Nephron (organoid): ENCODE measurements around the gene ATM.
"Not testable (repeated sequence)": the region's sequence is repeated elsewhere in the genome, so short reads cannot be mapped to it uniquely, and the experiment has no call there.

Experiments used
- H3K27ac Mint-ChIP-seq, 3 experiments: 2 replicates each; pipeline ENCODE4 v1.8.0; 2020; ENCODE audit warnings: mixed read lengths in 3 of 3, mild to moderate bottlenecking in 2 of 3, moderate library complexity in 1 of 3
- H3K27me3 Mint-ChIP-seq: 2 replicates; pipeline ENCODE4 v1.8.0; 2021; ENCODE audit warnings: low read depth, mild to moderate bottlenecking, moderate library complexity, mixed read lengths
- H3K36me3 Mint-ChIP-seq: 2 replicates; pipeline ENCODE4 v1.8.0; 2020; ENCODE audit warnings: low read depth, mixed read lengths
- H3K4me1 Mint-ChIP-seq: 2 replicates; pipeline ENCODE4 v1.8.0; 2020; ENCODE audit warnings: mixed read lengths
- H3K4me3 Mint-ChIP-seq, 3 experiments: 2 replicates each; pipeline ENCODE4 v1.8.0; 2020; ENCODE audit warnings: mild to moderate bottlenecking in 3 of 3, mixed read lengths in 3 of 3, moderate library complexity in 2 of 3
- H3K9me3 Mint-ChIP-seq: 2 replicates; pipeline ENCODE4 v1.8.0; 2020; ENCODE audit warnings: mixed read lengths
- TF ChIP-seq, protein P1 (sequence below), 3 experiments: fragments of 200-600 bp; sonication (generic); IDR thresholded peaks; one replicate each; pipeline ENCODE4 v1.5.0; 2021; ENCODE audit warnings: antibody characterized with exemption in 3 of 3; ENCODE audit not compliant: unreplicated experiment in 3 of 3

ATM gene

GRCh38 chr11:108370315-108370714 is 147.4 kb downstream of the ATM start:
- H3K4me1 Mint-ChIP-seq: no peaks in the 10 kb centered on the region
- TF ChIP-seq, protein P1, sequence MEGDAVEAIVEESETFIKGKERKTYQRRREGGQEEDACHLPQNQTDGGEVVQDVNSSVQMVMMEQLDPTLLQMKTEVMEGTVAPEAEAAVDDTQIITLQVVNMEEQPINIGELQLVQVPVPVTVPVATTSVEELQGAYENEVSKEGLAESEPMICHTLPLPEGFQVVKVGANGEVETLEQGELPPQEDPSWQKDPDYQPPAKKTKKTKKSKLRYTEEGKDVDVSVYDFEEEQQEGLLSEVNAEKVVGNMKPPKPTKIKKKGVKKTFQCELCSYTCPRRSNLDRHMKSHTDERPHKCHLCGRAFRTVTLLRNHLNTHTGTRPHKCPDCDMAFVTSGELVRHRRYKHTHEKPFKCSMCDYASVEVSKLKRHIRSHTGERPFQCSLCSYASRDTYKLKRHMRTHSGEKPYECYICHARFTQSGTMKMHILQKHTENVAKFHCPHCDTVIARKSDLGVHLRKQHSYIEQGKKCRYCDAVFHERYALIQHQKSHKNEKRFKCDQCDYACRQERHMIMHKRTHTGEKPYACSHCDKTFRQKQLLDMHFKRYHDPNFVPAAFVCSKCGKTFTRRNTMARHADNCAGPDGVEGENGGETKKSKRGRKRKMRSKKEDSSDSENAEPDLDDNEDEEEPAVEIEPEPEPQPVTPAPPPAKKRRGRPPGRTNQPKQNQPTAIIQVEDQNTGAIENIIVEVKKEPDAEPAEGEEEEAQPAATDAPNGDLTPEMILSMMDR (IDR thresholded peaks at IDR 0.05; ENCODE audit: unreplicated experiment in 3 of 3): no peak
- H3K4me3 Mint-ChIP-seq: no peak overlapping the region
- no peak overlapping the region for H3K27ac Mint-ChIP-seq
- no peaks in the 10 kb centered on the region for H3K27me3 Mint-ChIP-seq
- H3K9me3 Mint-ChIP-seq: peaks cover 10% of the 10 kb centered on the region
- H3K36me3 Mint-ChIP-seq: peaks cover 42% of the 10 kb centered on the region

DNA sequence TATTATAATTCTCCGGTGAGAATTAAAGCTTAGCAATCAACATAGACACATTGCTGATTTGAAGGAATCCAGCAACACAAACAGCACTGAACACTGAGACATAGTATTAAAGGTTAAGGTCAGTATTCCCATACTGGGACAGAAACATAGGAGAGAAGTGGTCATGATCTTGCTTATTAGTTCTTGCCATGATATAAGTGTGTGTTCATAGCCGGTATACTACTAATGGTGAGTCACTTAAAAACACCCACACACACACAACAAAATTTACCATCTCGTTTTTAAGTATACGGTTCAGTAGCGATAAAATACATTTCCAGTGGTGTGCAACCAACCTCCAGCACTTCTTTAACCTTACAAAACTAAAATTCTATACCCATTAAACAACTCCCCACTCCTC is 148.1 kb downstream of the ATM start:
- TF ChIP-seq, protein P1 (IDR thresholded peaks at IDR 0.05; ENCODE audit: unreplicated experiment in 3 of 3): no peak
- H3K27ac Mint-ChIP-seq: no peak overlapping the region
- H3K27me3 Mint-ChIP-seq: no peaks in the 10 kb centered on the region
- H3K9me3 Mint-ChIP-seq: peaks cover 10% of the 10 kb centered on the region
- H3K4me3 Mint-ChIP-seq: no peak overlapping the region
- H3K4me1 Mint-ChIP-seq: no peaks in the 10 kb centered on the region
- H3K36me3 Mint-ChIP-seq: peaks cover 38% of the 10 kb centered on the region

DNA sequence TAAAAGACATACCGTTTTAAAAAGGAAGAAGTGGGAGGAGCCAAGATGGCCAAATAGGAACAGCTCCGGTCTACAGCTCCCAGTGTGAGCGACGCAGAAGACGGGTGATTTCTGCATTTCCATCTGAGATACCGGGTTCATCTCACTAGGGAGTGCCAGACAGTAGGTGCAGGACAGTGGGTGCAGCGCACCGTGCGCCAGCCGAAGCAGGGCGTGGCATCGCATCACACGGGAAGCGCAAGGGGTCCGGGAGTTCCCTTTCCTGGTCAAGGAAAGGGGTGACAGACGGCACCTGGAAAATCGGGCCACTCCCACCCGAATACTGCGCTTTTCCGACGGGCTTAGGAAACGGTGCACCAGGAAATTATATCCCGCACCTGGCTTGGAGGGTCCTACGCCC is 150.6 kb downstream of the ATM start:
- H3K36me3 Mint-ChIP-seq: peaks cover 23% of the 10 kb centered on the region
- not testable (repeated sequence) for H3K4me3 Mint-ChIP-seq, H3K27me3 Mint-ChIP-seq, H3K27ac Mint-ChIP-seq, H3K4me1 Mint-ChIP-seq
- peaks cover 10% of the 10 kb centered on the region for H3K9me3 Mint-ChIP-seq

- TF ChIP-seq, protein P1 (IDR thresholded peaks at IDR 0.05; ENCODE audit: unreplicated experiment in 3 of 3): no peak
- H3K27me3 Mint-ChIP-seq: no peaks in the 10 kb centered on the region
- H3K4me3 Mint-ChIP-seq: no peak overlapping the region
- H3K4me1 Mint-ChIP-seq: no peaks in the 10 kb centered on the region
- no peaks in the 10 kb centered on the region for H3K36me3 Mint-ChIP-seq
- no peak overlapping the region for H3K27ac Mint-ChIP-seq
- no peaks in the 10 kb centered on the region for H3K9me3 Mint-ChIP-seq
These were observed 165.7 kb downstream of the ATM start for GRCh38 chr11:108388576-108388975.

- Mint-ChIP-seq H3K9me3 (no peaks in the 10 kb centered on the region), H3K27ac (no peak overlapping the region), H3K27me3 (no peaks in the 10 kb centered on the region), H3K4me3 (no peak overlapping the region), H3K4me1 (no peaks in the 10 kb centered on the region), H3K36me3 (no peaks in the 10 kb centered on the region)
- TF ChIP-seq, protein P1 (IDR thresholded peaks at IDR 0.05; ENCODE audit: unreplicated experiment in 3 of 3): no peak
These were observed 169.5 kb downstream of the ATM start for GRCh38 chr11:108392353-108392752.

DNA sequence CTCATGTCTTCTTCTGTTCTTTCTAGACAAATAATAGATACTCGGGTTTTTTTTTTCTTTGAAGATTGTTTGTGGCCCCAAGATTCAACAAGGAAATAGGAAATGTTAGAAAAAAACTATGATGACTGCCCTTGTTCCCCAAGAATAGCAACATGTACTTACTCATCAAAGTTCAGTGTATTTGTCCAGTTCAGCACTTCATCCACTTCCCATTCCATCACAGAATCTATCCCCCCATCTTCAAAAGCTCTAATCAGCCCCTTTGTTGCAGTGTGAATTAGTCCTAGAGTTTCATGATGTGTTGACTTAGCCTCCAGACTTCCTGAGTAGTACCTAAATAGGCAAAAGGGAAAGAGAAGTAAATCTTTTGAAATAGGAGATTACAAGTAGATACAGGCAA is 170.2 kb downstream of the ATM start:
- Mint-ChIP-seq H3K4me3 (no peak overlapping the region), H3K36me3 (no peaks in the 10 kb centered on the region), H3K9me3 (no peaks in the 10 kb centered on the region), H3K4me1 (no peaks in the 10 kb centered on the region), H3K27me3 (no peaks in the 10 kb centered on the region), H3K27ac (no peak overlapping the region)
- TF ChIP-seq, protein P1 (IDR thresholded peaks at IDR 0.05; ENCODE audit: unreplicated experiment in 3 of 3): no peak
